Raji (cell line): ENCODE measurements around the gene PLD5.

Experiments
- POLR2A ChIP-seq: IDR thresholded peaks from 2 replicates; pipeline ENCODE4 v1.6.1; 2011; ENCODE audit warnings: low read depth, low read length, control low read depth; ENCODE audit not compliant: insufficient read depth

PLD5 gene

GRCh38 chr1:242523719-242524570 is 552 bp downstream of the PLD5 start:
- no peak for TF ChIP-seq POLR2A

- no peak for TF ChIP-seq POLR2A
These were observed 1.3 kb downstream of the PLD5 start for GRCh38 chr1:242522996-242523718.

GRCh38 chr1:242522304-242522945 is 2.1 kb downstream of the PLD5 start:
- TF ChIP-seq POLR2A = no peak

- no peak for TF ChIP-seq POLR2A
These were observed 8.9 kb downstream of the PLD5 start for GRCh38 chr1:242515555-242515954.

GRCh38 chr1:242506724-242507123 is 17.8 kb downstream of the PLD5 start:
- TF ChIP-seq POLR2A = no peak

GRCh38 chr1:242489545-242489944 is 35.0 kb downstream of the PLD5 start:
- no peak for TF ChIP-seq POLR2A

GRCh38 chr1:242477944-242478343 is 46.6 kb downstream of the PLD5 start:
- TF ChIP-seq POLR2A = no peak

- TF ChIP-seq POLR2A = no peak
These were observed 53.7 kb downstream of the PLD5 start for GRCh38 chr1:242470774-242471173.

- no peak for TF ChIP-seq POLR2A
These were observed 55.7 kb downstream of the PLD5 start for GRCh38 chr1:242468784-242469183.

- no peak for TF ChIP-seq POLR2A
These were observed 56.8 kb downstream of the PLD5 start for GRCh38 chr1:242467556-242468145.

- TF ChIP-seq POLR2A = no peak
These were observed 61.6 kb downstream of the PLD5 start for GRCh38 chr1:242462867-242463266.

GRCh38 chr1:242456726-242457269 is 67.7 kb downstream of the PLD5 start:
- no peak for TF ChIP-seq POLR2A

- no peak for TF ChIP-seq POLR2A
These were observed 69.5 kb downstream of the PLD5 start for GRCh38 chr1:242455052-242455361.

- no peak for TF ChIP-seq POLR2A
These were observed 70.0 kb downstream of the PLD5 start for GRCh38 chr1:242454262-242455051.
